B cell (primary cell): ENCODE data around the gene AXIN1. TPM values are rescaled to one million over a fixed set of nuclear protein-coding genes. Genes with fewer than 3 reads are reported as not detected.

ENCODE experiments used
- ATAC-seq: fragments of 200-7000 bp; cut with Tn5 transposase; one replicate; pipeline ENCODE4 v1.10.0; 2021; ENCODE audit warnings: low read depth, mild to moderate bottlenecking, moderate number of reproducible peaks, moderate library complexity
- CTCF ChIA-PET: fragments of 350-600 bp; sonication (Branson Sonifier 250); formaldehyde crosslinking; loops from one replicate; lab custom pipeline; 2021; ENCODE audit warnings: antibody characterized with exemption, inconsistent platforms; lab: Charles Lee
- POLR2A ChIA-PET: fragments of 350-600 bp; sonication (Branson Sonifier 250); formaldehyde crosslinking; loops from one replicate; lab custom pipeline; 2021; ENCODE audit warnings: antibody characterized with exemption; lab: Charles Lee
- DNase-seq: peaks from one replicate; pipeline ENCODE4 v3.0.0; 2013
- H2AFZ ChIP-seq: 2 replicates; pipeline ENCODE4 v1.6.1; 2012; ENCODE audit warnings: mild to moderate bottlenecking, low read depth, low read length; ENCODE audit not compliant: insufficient read depth, poor library complexity, severe bottlenecking
- H3K27ac ChIP-seq, 2 donors: 1 replicate in 1 of 2; 2 replicates in 1 of 2; pipeline ENCODE4 v1.5.1; 2012 to 2013; ENCODE audit warnings: low read length in 2 of 2, mild to moderate bottlenecking in 2 of 2, moderate library complexity in 1 of 2
- H3K27me3 ChIP-seq, 4 experiments: fragments of 200-600 bp in 1 of 4; sonication (generic) in 1 of 4; replicated peaks in 1 of 4; 1 replicate in 2 of 4; 2 replicates in 2 of 4; pipeline versions ENCODE4 v1.6.1 to v1.7.0; 2013 to 2016; ENCODE audit warnings: low read length in 3 of 4, mild to moderate bottlenecking in 2 of 4, mixed read lengths in 1 of 4, moderate library complexity in 1 of 4; ENCODE audit not compliant: insufficient read depth in 4 of 4, control insufficient read depth in 3 of 4; ENCODE audit errors: control extremely low read depth in 1 of 4
- H3K36me3 ChIP-seq, 2 experiments: replicated peaks in 1 of 2; 1 replicate in 1 of 2; 2 replicates in 1 of 2; pipeline versions ENCODE4 v1.6.1 to v1.7.1; 2013; ENCODE audit warnings: low read length in 1 of 2; ENCODE audit not compliant: insufficient read depth in 2 of 2, control insufficient read depth in 1 of 2; ENCODE audit errors: control extremely low read depth in 1 of 2, extremely low read depth in 1 of 2
- H3K4me1 ChIP-seq, 2 donors: fragments of 200-600 bp in 1 of 2; sonication (generic) in 1 of 2; 1 replicate in 1 of 2; 2 replicates in 1 of 2; pipeline versions ENCODE4 v1.5.1 to v1.6.1; 2013 to 2017; ENCODE audit warnings: low read length in 2 of 2; ENCODE audit not compliant: control insufficient read depth in 2 of 2, insufficient read depth in 2 of 2
- H3K4me2 ChIP-seq: replicated peaks from 2 replicates; pipeline ENCODE3; 2012; ENCODE audit warnings: mild to moderate bottlenecking, low read depth, low read length; ENCODE audit not compliant: poor library complexity, severe bottlenecking
- H3K4me3 ChIP-seq, 5 experiments: fragments of 200-600 bp in 1 of 5; sonication (generic) in 1 of 5; 1 replicate in 3 of 5; 2 replicates in 2 of 5; pipeline versions ENCODE4 v1.5.1 to v1.7.0; 2011 to 2016; ENCODE audit warnings: low read length in 4 of 5, mild to moderate bottlenecking in 4 of 5, low read depth in 2 of 5, control low read depth in 1 of 5, moderate library complexity in 1 of 5; ENCODE audit not compliant: insufficient read depth in 1 of 5; ENCODE audit errors: control extremely low read depth in 1 of 5, extremely low read depth in 1 of 5
- H3K79me2 ChIP-seq: fragments of 200-600 bp; sonication (generic); one replicate; pipeline ENCODE4 v1.6.0; 2016; ENCODE audit warnings: low read length; ENCODE audit not compliant: control insufficient read depth, insufficient read depth
- H3K9ac ChIP-seq: fragments of 200-600 bp; sonication (generic); 2 replicates; pipeline ENCODE4 v1.6.1; 2017; ENCODE audit warnings: mild to moderate bottlenecking, low read length, moderate library complexity
- H3K9me3 ChIP-seq, 3 donors: one replicate each; pipeline versions ENCODE4 v1.6.1 to v1.7.1; 2013; ENCODE audit warnings: low read length in 2 of 3; ENCODE audit not compliant: control insufficient read depth in 2 of 3, insufficient read depth in 1 of 3; ENCODE audit errors: control extremely low read depth in 1 of 3
- H4K20me1 ChIP-seq: 2 replicates; pipeline ENCODE4 v1.6.0; 2012; ENCODE audit warnings: mild to moderate bottlenecking, low read length; ENCODE audit not compliant: insufficient read depth, control insufficient read depth, poor library complexity, severe bottlenecking
- H3K27ac Mint-ChIP-seq: one replicate; pipeline ENCODE4 v1.8.0; 2021; ENCODE audit warnings: mixed read lengths
- H3K27me3 Mint-ChIP-seq: one replicate; pipeline ENCODE4 v1.8.0; 2021; ENCODE audit warnings: mixed read lengths
- H3K4me1 Mint-ChIP-seq: one replicate; pipeline ENCODE4 v1.8.0; 2021; ENCODE audit warnings: mixed read lengths
- H3K4me3 Mint-ChIP-seq: one replicate; pipeline ENCODE4 v1.8.0; 2021; ENCODE audit warnings: mixed read lengths
- H3K9me3 Mint-ChIP-seq: one replicate; pipeline ENCODE4 v1.8.0; 2022; ENCODE audit warnings: mixed read lengths; ENCODE audit not compliant: insufficient read depth
- CTCF ChIP-seq: fragments of 200-600 bp; IDR thresholded peaks from one replicate; pipeline ENCODE4 v1.8.0; 2022; ENCODE audit warnings: antibody characterized with exemption, mild to moderate bottlenecking
- EZH2 ChIP-seq: IDR thresholded peaks from 2 replicates; pipeline ENCODE4 v1.6.1; 2012; ENCODE audit warnings: borderline replicate concordance, low read depth, mild to moderate bottlenecking, moderate library complexity, low read length; ENCODE audit not compliant: insufficient read depth, poor library complexity, severe bottlenecking
- WGBS: methylation state at CpG from one replicate; pipeline ENCODE4 v1.1.5; 2013; ENCODE audit warnings: missing lambda C conversion rate; ENCODE audit not compliant: insufficient coverage; 5-methylcytosine and 5-hydroxymethylcytosine counted together
- intact Hi-C: fragments of 100-400 bp; cut with micrococcal nuclease; formaldehyde crosslinking; loops from one replicate; pipeline ENCODE4 v1.10.0; 2022
- polyA plus RNA-seq: library from polyadenylated mRNA; depleted of rRNA; stranded (reverse); fragments of >200 nt; gene quantifications from 2 replicates; pipeline ENCODE4 v1.2.3, GENCODE V29; 2012
- total RNA-seq, 2 donors: library from RNA; stranded (reverse); fragments of 120-200 nt in 1 of 2; gene quantifications; 1 replicate in 1 of 2; 2 replicates in 1 of 2; pipeline versions ENCODE4 v1.2.3 to v1.2.4, GENCODE V29; 2013 to 2022

Gene AXIN1
- total and polyA plus RNA-seq, 2 donors (not counting 1 experiment from before 2014, with no cell fraction given), result 39.0 to 40.8 TPM

- Histone ChIP-seq H3K4me1 (peaks cover 0 to 8% of the 10 kb centered on the region in 2 donors), H2AFZ (peak overlapping the region; percentile 34), H3K4me2 (peak overlapping the region; percentile 51), H3K9ac (no peak overlapping the region), H3K27ac (no peak overlapping the region), H3K9me3 (no peaks in the 10 kb centered on the region), H3K4me3 (no peak overlapping the region), H4K20me1 (no peaks in the 10 kb centered on the region), H3K27me3 (peaks cover 0 to 10% (median 0%) of the 10 kb centered on the region in 4 experiments), H3K36me3 (peaks cover 0 to 4% of the 10 kb centered on the region in 2 experiments), H3K79me2 (no peaks in the 10 kb centered on the region)
- POLR2A ChIA-PET, result interaction anchor here (0.5 to 0.8 kb wide), 3 partner anchors 9 to 288 kb away, joined by 3 to 9 read pairs (median 3); no protein-coding TSS in a partner anchor
- Mint-ChIP-seq H3K27me3 (peaks cover 5% of the 10 kb centered on the region), H3K27ac (peak overlapping the region; percentile 13), H3K4me1 (peaks cover 4% of the 10 kb centered on the region), H3K4me3 (no peak overlapping the region), H3K9me3 (no peaks in the 10 kb centered on the region)
- TF ChIP-seq EZH2 (no peak), CTCF (peak; percentile 75)
- peak; percentile 89 for ATAC-seq
- intact Hi-C loops, result loop anchor here (1.0 kb wide), 3 partner anchors 245 to 297 kb away; no protein-coding TSS in a partner anchor
- peak; percentile 80 for DNase-seq
- 32% methylated on average over 28 of the region's 30 CpGs for WGBS
- CTCF ChIA-PET, result interaction anchor here (0.6 to 3.6 kb wide), 13 partner anchors 10 to 321 kb away, joined by 3 to 63 read pairs (median 4); partner anchors contain the start of genes FAM234A and LUC7L
These were observed 9.6 kb upstream of the AXIN1 start for GRCh38 chr16:361872-362701.
